ENCODE results near the gene MS4A14.

DNA sequence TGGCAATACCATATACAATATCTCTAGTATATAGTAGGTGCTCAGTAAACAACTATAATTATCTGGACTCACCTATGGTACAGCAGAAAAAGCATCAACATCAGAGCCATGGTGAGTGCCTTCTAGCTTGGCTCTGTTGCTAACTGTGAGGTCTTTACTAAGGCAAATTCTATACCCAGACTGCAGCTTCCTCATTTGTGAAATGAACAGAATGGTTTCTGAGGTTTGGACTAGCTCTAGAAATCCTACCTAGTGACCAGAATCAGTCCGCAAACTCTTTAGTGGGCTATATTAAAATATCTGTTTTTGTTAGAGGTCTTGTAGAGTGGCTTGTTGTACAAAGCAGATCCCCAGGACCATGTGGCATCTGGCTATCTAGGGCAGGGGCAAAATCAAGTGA lies 63.1 kb downstream of the MS4A14 start:
- TF ChIP-seq, protein P1, sequence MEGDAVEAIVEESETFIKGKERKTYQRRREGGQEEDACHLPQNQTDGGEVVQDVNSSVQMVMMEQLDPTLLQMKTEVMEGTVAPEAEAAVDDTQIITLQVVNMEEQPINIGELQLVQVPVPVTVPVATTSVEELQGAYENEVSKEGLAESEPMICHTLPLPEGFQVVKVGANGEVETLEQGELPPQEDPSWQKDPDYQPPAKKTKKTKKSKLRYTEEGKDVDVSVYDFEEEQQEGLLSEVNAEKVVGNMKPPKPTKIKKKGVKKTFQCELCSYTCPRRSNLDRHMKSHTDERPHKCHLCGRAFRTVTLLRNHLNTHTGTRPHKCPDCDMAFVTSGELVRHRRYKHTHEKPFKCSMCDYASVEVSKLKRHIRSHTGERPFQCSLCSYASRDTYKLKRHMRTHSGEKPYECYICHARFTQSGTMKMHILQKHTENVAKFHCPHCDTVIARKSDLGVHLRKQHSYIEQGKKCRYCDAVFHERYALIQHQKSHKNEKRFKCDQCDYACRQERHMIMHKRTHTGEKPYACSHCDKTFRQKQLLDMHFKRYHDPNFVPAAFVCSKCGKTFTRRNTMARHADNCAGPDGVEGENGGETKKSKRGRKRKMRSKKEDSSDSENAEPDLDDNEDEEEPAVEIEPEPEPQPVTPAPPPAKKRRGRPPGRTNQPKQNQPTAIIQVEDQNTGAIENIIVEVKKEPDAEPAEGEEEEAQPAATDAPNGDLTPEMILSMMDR (conservative IDR thresholded peaks at IDR 0.05; ENCODE audit: low read depth, low read length), result no peak
- TF ChIP-seq EZH2 (IDR thresholded peaks at IDR 0.05; ENCODE audit: borderline replicate concordance, low read depth, low read length, poor library complexity, severe bottlenecking), result no peak
